Measurements from ENCODE around the gene PHKB. TPM values are rescaled to one million over a fixed set of nuclear protein-coding genes. Genes with fewer than 3 reads are reported as not detected.

PHKB gene
- total RNA-seq, 1 donor: 79.3 TPM

GRCh38 chr16:47480410-47480809 is 19.3 kb downstream of the PHKB start:
- no peak for DNase-seq (ENCODE audit: low read depth)
- no peak overlapping the region for H3K4me3 ChIP-seq (ENCODE audit: low read depth, low read length)
- no peak for TF ChIP-seq CTCF (IDR thresholded peaks at IDR 0.05; ENCODE audit: insufficient read depth, low read length)

- H3K4me3 ChIP-seq (ENCODE audit: low read depth, low read length): no peak overlapping the region
- no peak for DNase-seq (ENCODE audit: low read depth)
- no peak for TF ChIP-seq CTCF (IDR thresholded peaks at IDR 0.05; ENCODE audit: insufficient read depth, low read length)
Observed at GRCh38 chr16:47481698-47482374, 20.7 kb downstream of the PHKB start.

GRCh38 chr16:47483616-47484015 is 22.5 kb downstream of the PHKB start:
- no peak overlapping the region for H3K4me3 ChIP-seq (ENCODE audit: low read depth, low read length)
- no peak for TF ChIP-seq CTCF (IDR thresholded peaks at IDR 0.05; ENCODE audit: insufficient read depth, low read length)
- DNase-seq (ENCODE audit: low read depth): no peak

- H3K4me3 ChIP-seq (ENCODE audit: low read depth, low read length): no peak overlapping the region
- no peak for DNase-seq (ENCODE audit: low read depth)
- no peak for TF ChIP-seq CTCF (IDR thresholded peaks at IDR 0.05; ENCODE audit: insufficient read depth, low read length)
Observed at GRCh38 chr16:47486856-47487255, 25.7 kb downstream of the PHKB start.

GRCh38 chr16:47488051-47488450 is 26.9 kb downstream of the PHKB start:
- no peak overlapping the region for H3K4me3 ChIP-seq (ENCODE audit: low read depth, low read length)
- no peak for TF ChIP-seq CTCF (IDR thresholded peaks at IDR 0.05; ENCODE audit: insufficient read depth, low read length)
- DNase-seq (ENCODE audit: low read depth): no peak

- no peak overlapping the region for H3K4me3 ChIP-seq (ENCODE audit: low read depth, low read length)
- no peak for DNase-seq (ENCODE audit: low read depth)
- no peak for TF ChIP-seq CTCF (IDR thresholded peaks at IDR 0.05; ENCODE audit: insufficient read depth, low read length)
Observed at GRCh38 chr16:47490471-47490870, 29.3 kb downstream of the PHKB start.

GRCh38 chr16:47492036-47492427 is 30.9 kb downstream of the PHKB start:
- H3K4me3 ChIP-seq (ENCODE audit: low read depth, low read length): no peak overlapping the region
- no peak for TF ChIP-seq CTCF (IDR thresholded peaks at IDR 0.05; ENCODE audit: insufficient read depth, low read length)

More at GRCh38 chr16:47492036-47492427, 30.9 kb downstream of the PHKB start:
- DNase-seq (ENCODE audit: low read depth): no peak
